OCI-LY3 (cell line): ENCODE measurements around the gene PLSCR4.

Source experiments
- H2AFZ ChIP-seq: fragments of 200-600, 300-600 bp; shearing (Covaris generic); 2 replicates; pipeline ENCODE4 v1.6.0; 2014; ENCODE audit warnings: antibody characterized with exemption, low read depth, low read length
- H3K27ac ChIP-seq: fragments of 200-600, 300-600 bp; sonication (generic); 2 replicates; pipeline ENCODE4 v1.5.1; 2014; ENCODE audit warnings: mild to moderate bottlenecking, low read length, moderate library complexity, mixed read lengths
- H3K27me3 ChIP-seq: fragments of 200-600, 300-600 bp; sonication (generic); 2 replicates; pipeline ENCODE4 v1.6.1; 2014; ENCODE audit warnings: low read depth, low read length, mixed read lengths
- H3K36me3 ChIP-seq: fragments of 200-600, 300-600 bp; sonication (generic); replicated peaks from 2 replicates; pipeline ENCODE3; 2014; ENCODE audit warnings: low read depth, low read length, mixed read lengths
- H3K4me1 ChIP-seq: fragments of 300-600, 200-600 bp; sonication (generic); 2 replicates; pipeline ENCODE4 v1.6.1; 2014; ENCODE audit warnings: low read length, mixed read lengths
- H3K4me2 ChIP-seq: fragments of 200-600, 300-600 bp; sonication (generic); 2 replicates; pipeline ENCODE4 v1.6.1; 2014; ENCODE audit warnings: low read length, mixed read lengths
- H3K4me3 ChIP-seq: fragments of 300-600, 200-600 bp; sonication (generic); 2 replicates; pipeline ENCODE4 v1.5.1; 2014; ENCODE audit warnings: antibody characterized with exemption, mild to moderate bottlenecking, low read length, moderate library complexity
- H3K79me2 ChIP-seq: fragments of 300-600, 200-600 bp; shearing (Covaris generic); 2 replicates; pipeline ENCODE4 v1.6.1; 2014; ENCODE audit warnings: mild to moderate bottlenecking, low read length, mixed read lengths
- H3K9ac ChIP-seq: fragments of 300-600, 200-600 bp; shearing (Covaris generic); 2 replicates; pipeline ENCODE4 v1.6.0; 2014; ENCODE audit warnings: mild to moderate bottlenecking, low read length, moderate library complexity
- H3K9me3 ChIP-seq: fragments of 200-600, 300-600 bp; shearing (Covaris generic); 2 replicates; pipeline ENCODE4 v1.6.1; 2014; ENCODE audit warnings: low read length, mixed read lengths; ENCODE audit not compliant: insufficient read depth
- H4K20me1 ChIP-seq: fragments of 200-600, 300-600 bp; sonication (generic); 2 replicates; pipeline ENCODE4 v1.6.1; 2016; ENCODE audit warnings: low read length, mixed read lengths; ENCODE audit not compliant: insufficient read depth
- EZH2phosphoT487 ChIP-seq: fragments of 200-600 bp; shearing (Covaris generic); IDR thresholded peaks from 2 replicates; pipeline ENCODE4 v1.6.1; 2018; ENCODE audit warnings: antibody characterized with exemption, mixed run types, low read depth
- TF ChIP-seq, protein P1 (sequence below): fragments of 200-600, 300-600 bp; sonication (generic); IDR thresholded peaks from 2 replicates; pipeline ENCODE4 v1.5.1; 2014; ENCODE audit warnings: antibody characterized with exemption, low read length, low read depth

The PLSCR4 gene

DNA sequence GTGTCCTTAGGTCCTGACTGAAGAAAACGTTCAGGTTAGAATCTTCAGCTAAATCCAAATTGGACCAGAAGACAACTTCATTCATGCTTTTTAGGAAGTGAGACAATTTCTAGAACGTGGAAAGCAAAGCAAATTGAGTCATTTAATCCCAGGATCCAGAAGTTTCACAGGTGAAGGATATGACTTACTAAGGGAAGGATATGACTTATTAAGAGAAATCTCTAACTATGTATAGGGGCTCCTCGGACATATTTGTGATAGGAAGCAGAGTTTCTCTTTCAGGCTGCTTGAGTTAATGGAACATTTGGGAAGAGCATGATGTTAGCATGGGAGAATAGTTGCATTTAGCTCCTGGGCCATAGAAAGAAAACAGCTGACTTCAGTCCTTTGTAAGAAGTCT, 73.8 kb downstream of the PLSCR4 start:
- Histone ChIP-seq H2AFZ (no peak overlapping the region), H3K9ac (no peak overlapping the region), H3K27ac (no peak overlapping the region), H3K4me3 (no peak overlapping the region), H3K9me3 (no peaks in the 10 kb centered on the region), H3K4me1 (no peaks in the 10 kb centered on the region), H3K79me2 (no peaks in the 10 kb centered on the region), H3K36me3 (no peaks in the 10 kb centered on the region), H3K4me2 (no peak overlapping the region), H4K20me1 (no peaks in the 10 kb centered on the region), H3K27me3 (no peaks in the 10 kb centered on the region)
- no peak for TF ChIP-seq EZH2phosphoT487
- TF ChIP-seq, protein P1, sequence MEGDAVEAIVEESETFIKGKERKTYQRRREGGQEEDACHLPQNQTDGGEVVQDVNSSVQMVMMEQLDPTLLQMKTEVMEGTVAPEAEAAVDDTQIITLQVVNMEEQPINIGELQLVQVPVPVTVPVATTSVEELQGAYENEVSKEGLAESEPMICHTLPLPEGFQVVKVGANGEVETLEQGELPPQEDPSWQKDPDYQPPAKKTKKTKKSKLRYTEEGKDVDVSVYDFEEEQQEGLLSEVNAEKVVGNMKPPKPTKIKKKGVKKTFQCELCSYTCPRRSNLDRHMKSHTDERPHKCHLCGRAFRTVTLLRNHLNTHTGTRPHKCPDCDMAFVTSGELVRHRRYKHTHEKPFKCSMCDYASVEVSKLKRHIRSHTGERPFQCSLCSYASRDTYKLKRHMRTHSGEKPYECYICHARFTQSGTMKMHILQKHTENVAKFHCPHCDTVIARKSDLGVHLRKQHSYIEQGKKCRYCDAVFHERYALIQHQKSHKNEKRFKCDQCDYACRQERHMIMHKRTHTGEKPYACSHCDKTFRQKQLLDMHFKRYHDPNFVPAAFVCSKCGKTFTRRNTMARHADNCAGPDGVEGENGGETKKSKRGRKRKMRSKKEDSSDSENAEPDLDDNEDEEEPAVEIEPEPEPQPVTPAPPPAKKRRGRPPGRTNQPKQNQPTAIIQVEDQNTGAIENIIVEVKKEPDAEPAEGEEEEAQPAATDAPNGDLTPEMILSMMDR: no peak

DNA sequence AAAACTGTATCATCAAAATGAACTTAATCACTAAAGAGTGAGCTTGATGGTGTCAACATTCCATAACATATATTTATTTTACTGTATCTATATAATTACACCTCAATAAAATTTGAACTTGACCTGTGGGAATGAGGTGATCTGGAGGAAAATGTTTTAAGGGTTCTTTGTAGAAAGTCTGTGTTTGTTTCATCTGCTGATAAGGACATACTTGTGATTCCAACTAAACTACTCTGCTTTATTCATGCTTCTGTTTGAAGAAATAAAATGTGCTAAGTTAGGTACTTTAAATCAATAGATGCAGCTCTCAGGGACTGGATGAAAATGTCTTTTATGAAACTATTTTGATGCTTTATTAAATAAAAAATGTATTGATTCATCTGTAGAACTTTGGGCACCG, 78.3 kb downstream of the PLSCR4 start:
- no peaks in the 10 kb centered on the region for H3K27me3 ChIP-seq
- no peak for TF ChIP-seq EZH2phosphoT487
- H3K9me3 ChIP-seq: no peaks in the 10 kb centered on the region
- no peak overlapping the region for H3K9ac ChIP-seq
- no peaks in the 10 kb centered on the region for H3K36me3 ChIP-seq
- H3K4me1 ChIP-seq: no peaks in the 10 kb centered on the region
- H3K4me2 ChIP-seq: no peak overlapping the region
- no peaks in the 10 kb centered on the region for H4K20me1 ChIP-seq
- H3K4me3 ChIP-seq: no peak overlapping the region
- H3K27ac ChIP-seq: no peak overlapping the region
- H3K79me2 ChIP-seq: no peaks in the 10 kb centered on the region
- H2AFZ ChIP-seq: no peak overlapping the region

DNA sequence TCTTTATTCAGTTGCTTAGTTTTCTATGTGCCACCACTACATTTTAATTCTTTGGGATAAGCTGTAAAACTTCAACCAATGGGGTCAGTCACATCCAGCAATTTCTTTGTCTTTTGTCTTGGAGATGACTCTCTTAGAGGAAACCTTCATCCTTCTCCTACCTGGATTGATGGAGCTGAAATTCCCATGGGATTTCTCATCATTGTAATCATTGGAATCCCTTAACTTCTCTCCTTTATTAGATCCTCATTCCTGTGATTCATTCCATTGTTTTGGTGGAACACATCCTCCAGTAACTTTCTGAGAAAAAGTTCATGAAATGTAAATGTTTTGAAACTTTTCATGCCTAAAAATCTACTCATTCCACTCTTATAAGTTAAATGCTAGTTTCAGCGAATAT, 80.3 kb downstream of the PLSCR4 start:
- Histone ChIP-seq H3K27ac (no peak overlapping the region), H2AFZ (no peak overlapping the region), H3K79me2 (no peaks in the 10 kb centered on the region), H4K20me1 (no peaks in the 10 kb centered on the region), H3K27me3 (no peaks in the 10 kb centered on the region), H3K36me3 (no peaks in the 10 kb centered on the region), H3K9ac (no peak overlapping the region), H3K9me3 (no peaks in the 10 kb centered on the region), H3K4me2 (no peak overlapping the region), H3K4me3 (no peak overlapping the region), H3K4me1 (no peaks in the 10 kb centered on the region)
- TF ChIP-seq, protein P1: no peak
- TF ChIP-seq EZH2phosphoT487: no peak

DNA sequence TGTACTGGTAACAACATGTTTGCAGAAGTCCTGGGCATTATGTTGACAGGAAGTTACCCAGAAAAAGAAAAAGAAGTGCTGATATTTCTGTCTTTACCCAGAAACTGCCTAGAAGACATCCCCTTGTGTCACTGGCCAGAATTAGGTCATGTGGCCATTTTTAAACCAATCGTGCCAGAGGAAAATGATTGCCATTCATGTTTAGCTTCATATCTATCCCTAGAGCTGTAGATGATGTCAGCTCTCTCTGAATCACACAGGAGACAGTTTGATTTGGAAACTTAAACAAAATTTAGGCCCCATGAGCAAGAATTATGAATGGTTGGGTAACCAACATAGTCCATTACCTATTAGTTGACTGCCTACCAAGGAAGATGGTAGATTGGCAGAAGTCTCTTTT, 81.0 kb downstream of the PLSCR4 start:
- no peak overlapping the region for H3K4me2 ChIP-seq

More for the DNA sequence above, 81.0 kb downstream of the PLSCR4 start:
- Histone ChIP-seq H3K4me1 (no peaks in the 10 kb centered on the region), H3K9ac (no peak overlapping the region), H4K20me1 (no peaks in the 10 kb centered on the region), H3K36me3 (no peaks in the 10 kb centered on the region), H3K27ac (no peak overlapping the region), H3K79me2 (no peaks in the 10 kb centered on the region), H2AFZ (no peak overlapping the region), H3K4me3 (no peak overlapping the region), H3K27me3 (no peaks in the 10 kb centered on the region), H3K9me3 (no peaks in the 10 kb centered on the region)
- TF ChIP-seq, protein P1: no peak
- no peak for TF ChIP-seq EZH2phosphoT487
